GM12875 (cell line): ENCODE data around the gene BARX2.

Experiments used
- H3K4me3 ChIP-seq: one replicate; pipeline ENCODE4 v1.5.1; 2011; ENCODE audit warnings: low read depth, low read length, control low read depth
- CTCF ChIP-seq: IDR thresholded peaks from 2 replicates; pipeline ENCODE4 v1.5.1; 2011; ENCODE audit warnings: low read depth, mild to moderate bottlenecking, control low read depth, inconsistent platforms, low read length, moderate library complexity, borderline replicate concordance; ENCODE audit not compliant: insufficient read depth

BARX2 gene

GRCh38 chr11:129484068-129484467 lies 108.4 kb downstream of the BARX2 start:
- no peak overlapping the region for H3K4me3 ChIP-seq
- no peak for TF ChIP-seq CTCF

- no peak overlapping the region for H3K4me3 ChIP-seq
- TF ChIP-seq CTCF, result no peak
Observed at GRCh38 chr11:129489249-129489648, 113.6 kb downstream of the BARX2 start.

GRCh38 chr11:129490004-129490403 lies 114.4 kb downstream of the BARX2 start:
- H3K4me3 ChIP-seq, result no peak overlapping the region
- no peak for TF ChIP-seq CTCF

GRCh38 chr11:129493746-129494145 lies 118.1 kb downstream of the BARX2 start:
- TF ChIP-seq CTCF, result no peak
- no peak overlapping the region for H3K4me3 ChIP-seq
